Sciatic nerve (tissue), 2 donors: ENCODE results near the gene SNAP47. TPM values are rescaled to one million over a fixed set of nuclear protein-coding genes. Genes with fewer than 3 reads are reported as not detected.
A peak's percentile ranks its signal among the peaks of the same experiment; 100 is the strongest.

Source experiments
- ATAC-seq: fragments of 200-7000 bp; cut with Tn5 transposase; one replicate; pipeline ENCODE4 v1.9.1; 2020; ENCODE audit warnings: mild to moderate bottlenecking, moderate library complexity
- DNase-seq: peaks from one replicate; pipeline ENCODE4 v3.0.0-alpha.2; 2020; ENCODE audit warnings: low spot score
- intact Hi-C: fragments of 100-400 bp; cut with DNase I; formaldehyde crosslinking; loops from one replicate; pipeline ENCODE4 v1.14.2; 2022
- total RNA-seq: library from RNA; stranded (reverse); fragmentation: NEBNext Ultra II Directional; extraction: Animal tissue kit (Norgen Biotek cat#: 25700); gene quantifications from one replicate; pipeline ENCODE4 v1.2.1, GENCODE V29; 2021
- donor health status: DM: no; HTN: no; CAD: no.
- donor health status: DM: no; HTN: no; CAD: no.

Gene SNAP47
- total RNA-seq, 1 donor from 2014 or later: 32.3 TPM

DNA sequence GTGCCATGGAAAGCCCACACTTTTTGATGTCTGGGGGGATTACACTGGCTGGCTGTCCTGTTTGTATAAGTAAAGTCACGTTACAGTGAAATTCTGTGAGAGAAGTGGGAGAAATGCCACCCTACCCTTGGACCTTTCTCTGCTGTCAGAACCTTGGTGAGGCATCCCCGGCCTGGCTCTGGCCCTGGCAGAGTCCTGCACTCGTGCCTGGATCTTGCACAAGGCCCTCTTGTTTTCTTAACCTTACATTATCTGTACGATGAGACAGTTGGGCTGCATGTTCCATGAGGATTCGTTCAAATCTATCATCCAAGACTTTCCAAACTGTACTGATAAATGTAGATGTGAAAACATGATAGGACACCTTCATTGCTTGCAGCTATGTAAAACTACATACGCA lies 11.4 kb downstream of the SNAP47 start:
- ATAC-seq (no peak), DNase-seq (no peak)
- intact Hi-C loops: no loop called here

DNA sequence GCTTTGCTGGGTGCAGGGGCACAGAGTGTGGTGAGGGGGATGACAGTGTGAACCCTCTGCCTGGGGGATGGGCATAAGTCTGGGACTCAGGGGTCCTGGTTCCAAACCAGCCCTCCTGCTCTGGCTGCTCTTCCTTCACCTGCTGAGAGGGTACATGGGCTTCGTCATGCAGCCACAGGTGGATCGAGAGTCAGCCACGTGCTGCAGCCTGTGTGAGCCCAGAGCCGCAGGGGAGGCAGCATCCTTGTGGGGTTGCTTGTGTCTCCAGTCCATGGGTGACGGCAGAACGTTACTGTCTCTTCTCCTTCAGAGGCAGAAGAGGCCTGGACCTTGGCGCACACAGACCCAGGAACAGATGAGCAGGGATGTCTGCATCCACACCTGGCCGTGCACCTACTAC lies 12.1 kb downstream of the SNAP47 start:
- intact Hi-C loops: no loop called here
- DNase-seq (no peak), ATAC-seq (no peak)

DNA sequence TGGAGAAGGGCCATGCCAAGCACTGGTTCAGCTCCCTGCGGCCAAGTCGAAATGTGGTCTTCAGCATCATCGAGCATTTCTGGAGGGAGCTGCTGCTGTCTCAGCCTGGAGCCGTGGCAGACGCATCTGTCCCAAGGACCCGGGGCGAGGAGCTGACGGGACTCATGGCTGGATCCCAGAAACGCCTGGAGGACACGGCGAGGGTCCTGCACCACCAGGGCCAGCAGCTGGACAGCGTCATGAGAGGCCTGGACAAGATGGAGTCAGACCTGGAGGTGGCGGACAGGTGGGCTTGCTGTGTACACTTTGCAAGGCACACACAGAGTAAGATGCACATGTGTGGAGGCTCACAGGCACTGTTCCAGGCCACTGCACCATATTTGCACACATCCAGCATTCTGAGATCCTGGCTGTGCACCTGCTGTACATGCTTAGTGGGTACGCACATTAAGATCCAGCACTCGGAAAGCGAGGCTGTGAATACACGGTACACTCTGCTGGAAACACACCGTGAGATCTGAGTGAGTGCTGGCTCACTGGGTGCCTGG lies 12.8 kb downstream of the SNAP47 start:
- ATAC-seq (no peak), DNase-seq (no peak)
- intact Hi-C loops: no loop called here

- intact Hi-C loops: no loop called here
- ATAC-seq (peak; percentile 54), DNase-seq (no peak)
Observed at GRCh38 chr1:227748496-227749182, 13.4 kb downstream of the SNAP47 start.

GRCh38 chr1:227749225-227749624 lies 14.0 kb downstream of the SNAP47 start:
- no peak for DNase-seq
- ATAC-seq: peak; percentile 13
- intact Hi-C loops: no loop called here

DNA sequence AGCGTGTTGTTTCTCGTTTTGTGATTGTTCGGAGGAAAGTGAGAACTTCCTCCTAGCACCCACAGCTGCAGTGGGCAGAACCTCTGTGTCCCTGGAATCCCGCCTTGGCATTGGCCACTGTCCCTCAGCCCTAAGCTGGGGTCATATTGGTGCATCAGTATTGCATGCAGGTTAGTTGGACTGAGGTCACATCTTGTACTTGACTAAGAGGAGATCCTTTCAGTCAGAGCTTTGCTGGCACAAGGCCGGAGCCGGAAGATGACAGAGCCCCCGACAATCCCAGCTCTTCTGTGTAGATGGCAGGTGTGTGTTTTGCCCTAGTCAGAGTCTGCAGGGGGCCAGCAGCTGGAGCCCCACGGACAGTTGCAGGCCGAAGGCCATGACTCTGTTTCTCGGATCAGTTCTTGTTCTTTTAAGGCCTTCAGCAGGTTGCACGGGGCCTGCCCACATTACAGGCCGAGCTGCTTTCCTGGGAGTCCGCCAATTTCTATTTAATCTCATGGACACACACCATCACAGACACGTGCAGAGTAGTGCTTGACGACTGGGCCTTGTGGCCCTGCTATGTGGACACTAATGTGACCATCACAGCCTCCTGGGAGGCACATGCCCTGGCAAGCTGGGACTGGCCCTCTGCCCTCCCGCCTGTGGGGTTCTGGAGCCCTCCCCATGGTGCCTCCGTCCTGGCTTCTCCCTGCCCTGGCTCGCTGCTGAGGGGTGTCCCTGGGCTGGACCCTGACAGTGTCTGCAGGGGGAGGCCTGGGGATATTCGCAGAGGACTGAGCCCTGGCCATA lies 14.9 kb downstream of the SNAP47 start:
- intact Hi-C loops: no loop called here
- ATAC-seq: peak; percentile 46
- DNase-seq: no peak

- no peak for DNase-seq
Observed at GRCh38 chr1:227753999-227754711, 18.9 kb downstream of the SNAP47 start.

GRCh38 chr1:227754958-227755357 lies 19.7 kb downstream of the SNAP47 start:
- intact Hi-C loops: no loop called here
- ATAC-seq: no peak
- DNase-seq: no peak

More at GRCh38 chr1:227753999-227754711, 18.9 kb downstream of the SNAP47 start:
- intact Hi-C loops: no loop called here
- peak; percentile 13 for ATAC-seq

DNA sequence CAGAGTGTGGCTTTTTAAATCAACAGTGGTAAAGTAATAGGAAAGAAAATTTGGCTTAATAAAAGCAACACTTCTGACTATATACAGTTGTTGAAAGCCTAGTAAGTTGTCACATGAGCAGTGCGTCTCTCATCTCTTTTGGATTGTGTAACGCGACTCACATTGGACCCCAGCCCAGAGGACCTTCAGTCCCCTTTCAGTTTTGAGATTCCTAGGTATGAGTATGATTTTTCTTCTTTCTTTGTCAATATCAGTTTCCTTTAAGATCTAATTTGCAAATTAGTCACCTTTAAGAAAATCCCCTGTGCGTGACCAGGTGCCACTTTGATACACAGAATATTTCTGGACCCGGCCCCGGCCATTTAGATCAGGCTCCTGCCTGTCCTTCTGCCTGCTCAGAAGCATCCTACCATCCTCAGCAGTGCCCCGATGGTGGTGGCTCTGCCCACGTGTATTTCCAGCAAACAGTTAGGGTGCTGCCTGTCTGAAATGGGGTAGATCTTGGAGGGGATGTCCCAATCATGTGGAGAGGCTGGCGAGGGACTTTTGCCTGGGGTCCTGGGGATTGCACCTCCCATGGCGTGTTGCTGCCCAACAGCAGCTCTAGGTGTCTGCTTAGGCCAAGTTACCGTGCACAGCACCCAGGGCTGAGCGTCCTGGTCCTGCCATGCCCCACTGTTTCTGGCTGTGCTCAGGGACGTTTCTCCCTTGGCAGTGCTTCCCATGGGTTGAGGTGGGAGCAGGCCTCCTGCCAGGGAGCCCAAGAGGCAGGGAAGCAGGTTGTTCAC lies 21.1 kb downstream of the SNAP47 start:
- intact Hi-C loops: no loop called here
- DNase-seq: no peak
- peak; percentile 48 for ATAC-seq

GRCh38 chr1:227757781-227758180 lies 22.5 kb downstream of the SNAP47 start:
- intact Hi-C loops: no loop called here
- ATAC-seq: no peak

DNA sequence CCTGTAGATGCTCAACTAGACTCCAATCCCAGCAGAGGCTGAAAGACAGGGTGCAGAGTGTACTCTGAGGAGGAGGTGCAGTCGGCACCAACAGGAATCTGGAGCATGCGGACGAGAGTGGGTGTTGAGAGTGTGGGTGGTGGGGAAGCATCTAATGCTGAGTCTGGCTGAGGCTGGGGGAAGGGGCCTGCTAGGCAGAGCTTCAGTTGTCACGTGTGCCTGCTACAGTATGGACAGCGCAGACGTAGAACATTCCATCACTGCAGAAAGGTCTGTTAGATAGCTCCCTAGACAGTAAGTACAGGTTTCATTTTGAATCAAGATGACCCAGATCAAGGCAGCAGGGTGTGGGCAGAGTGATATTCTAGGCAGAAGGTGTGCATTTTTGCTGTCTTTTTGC lies 23.1 kb downstream of the SNAP47 start:
- ATAC-seq: no peak
- DNase-seq: no peak
- intact Hi-C loops: no loop called here

More at GRCh38 chr1:227757781-227758180, 22.5 kb downstream of the SNAP47 start:
- DNase-seq: no peak

DNA sequence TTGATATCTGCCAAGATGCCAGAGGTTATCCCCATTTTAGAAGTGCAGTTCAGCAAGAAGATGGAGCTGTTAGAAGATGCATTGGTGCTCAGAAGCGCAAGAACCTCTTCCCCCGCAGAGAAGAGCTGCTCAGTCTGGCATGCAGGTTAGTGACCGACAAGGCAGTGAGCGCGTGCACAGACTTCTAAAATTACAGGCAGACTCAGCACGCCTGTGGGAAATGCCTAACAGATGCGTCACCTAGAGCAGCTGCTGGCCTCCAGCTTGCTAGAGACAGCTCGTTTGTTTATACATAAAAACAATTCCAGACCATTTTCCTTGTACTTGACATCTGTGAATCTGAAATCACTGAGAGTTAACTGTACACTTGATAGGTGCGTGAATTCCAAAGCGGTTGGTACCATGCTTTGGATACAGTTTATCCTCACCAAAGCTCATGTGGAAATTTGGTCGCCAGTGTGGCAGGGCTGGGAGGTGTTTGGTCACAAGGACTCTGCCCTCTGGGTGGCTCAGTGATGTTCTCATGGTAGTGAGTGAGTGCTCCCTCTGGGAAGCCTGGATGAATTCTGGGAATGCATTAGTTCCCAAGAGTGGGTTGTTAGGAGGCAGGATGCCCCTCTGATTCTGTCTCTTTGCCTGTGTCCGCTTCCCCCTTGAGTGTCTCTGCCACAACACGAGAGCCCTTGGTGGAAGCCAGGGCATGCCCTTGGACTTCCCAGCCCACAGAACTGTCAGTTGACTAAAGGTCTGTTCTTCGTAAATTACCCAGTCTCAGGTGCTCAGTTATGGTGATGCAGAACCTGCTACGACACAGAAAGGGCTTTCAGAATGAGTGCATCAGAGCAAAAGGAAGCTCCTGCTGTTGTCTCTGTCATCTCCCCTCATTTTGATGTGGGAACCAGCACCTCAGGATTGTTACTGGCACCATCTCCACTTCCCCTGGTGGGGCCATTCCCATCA lies 24.4 kb downstream of the SNAP47 start:
- DNase-seq (no peak), ATAC-seq (peak; percentile 76)
- intact Hi-C loops: no loop called here

GRCh38 chr1:227760377-227760776 lies 25.1 kb downstream of the SNAP47 start:
- ATAC-seq (no peak), DNase-seq (no peak)
- intact Hi-C loops: no loop called here

DNA sequence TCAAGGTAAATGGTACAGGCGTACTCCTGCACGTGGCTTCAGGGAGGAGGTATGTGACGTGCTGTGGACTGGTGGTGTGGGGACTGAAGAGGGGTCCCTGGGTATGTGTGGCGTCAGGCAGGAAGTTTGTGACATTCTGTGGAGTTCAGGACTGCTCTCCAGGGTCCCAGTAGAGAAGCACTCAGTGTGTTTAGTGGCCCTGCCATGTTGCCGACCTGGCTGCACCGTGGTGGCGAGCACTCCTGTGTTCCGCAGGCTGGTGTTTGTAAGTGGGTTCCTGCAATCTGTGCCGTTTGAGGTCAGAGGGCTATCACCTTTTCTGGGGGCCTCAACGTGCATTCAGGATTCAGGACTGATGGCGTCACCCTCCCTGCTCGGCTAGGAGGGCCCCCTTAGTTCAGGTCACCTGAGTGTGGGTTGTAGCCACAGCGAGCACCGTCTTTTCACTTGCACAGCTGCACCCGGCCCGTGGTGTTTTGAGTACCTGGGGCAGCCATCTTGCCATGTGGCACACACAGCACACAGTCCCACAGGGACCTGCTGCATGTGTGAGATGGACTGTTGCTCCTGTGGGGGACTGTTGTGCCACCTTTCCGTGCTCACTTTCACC lies 26.5 kb downstream of the SNAP47 start:
- ATAC-seq: no peak
- no peak for DNase-seq
- intact Hi-C loops: no loop called here

GRCh38 chr1:227762231-227762911 lies 27.1 kb downstream of the SNAP47 start:
- intact Hi-C loops: no loop called here
- ATAC-seq: peak; percentile 92
- DNase-seq: peak; percentile 93

DNA sequence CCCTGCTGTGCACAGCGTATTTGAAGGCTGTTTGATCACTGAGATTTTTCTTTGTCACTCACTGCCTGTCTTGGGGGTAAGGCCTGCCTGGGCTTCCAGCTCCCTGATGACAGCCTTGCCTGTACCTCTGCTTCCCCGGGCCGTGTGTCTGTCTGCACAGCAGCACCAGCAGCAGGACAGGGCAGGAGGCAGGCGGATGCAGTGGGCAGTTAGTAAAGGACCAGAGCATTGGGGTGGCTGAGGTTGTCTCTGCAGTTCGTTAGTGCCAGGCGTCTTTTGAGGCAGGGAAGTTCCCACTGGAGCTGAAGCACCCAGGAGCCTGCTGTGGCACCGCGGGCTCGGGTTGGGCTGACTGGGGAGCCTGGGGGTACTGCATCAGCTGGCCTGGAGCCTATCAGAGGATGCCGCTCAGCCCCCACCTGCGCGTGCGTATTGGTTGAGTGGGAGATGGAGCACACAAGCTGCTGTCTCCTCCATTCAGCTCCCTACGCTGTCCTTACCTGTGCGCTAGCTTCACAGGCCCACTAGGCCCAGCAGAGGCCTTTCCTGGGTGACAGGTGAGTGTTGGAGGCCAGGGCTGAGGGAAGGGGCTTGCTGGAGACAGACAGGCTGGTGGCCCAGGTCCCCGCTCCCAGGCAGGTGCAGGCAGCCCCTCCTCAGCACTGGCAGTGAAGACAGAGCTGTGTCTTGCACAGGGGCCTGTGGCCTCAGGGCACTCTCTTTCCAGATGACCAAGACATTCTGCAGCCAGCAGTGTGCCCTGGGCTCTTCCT lies 28.2 kb downstream of the SNAP47 start:
- no peak for ATAC-seq
- no peak for DNase-seq
- intact Hi-C loops: no loop called here
